Epidermal melanocyte (primary cell): Measurements from ENCODE around the gene GNG8.
"Not testable (repeated sequence)": the region's sequence is repeated elsewhere in the genome, so short reads cannot be mapped to it uniquely, and the experiment has no call there.

Experiments
- DNase-seq: peaks from one replicate; pipeline ENCODE4 v3.0.0; 2011; ENCODE audit warnings: low spot score; ENCODE audit not compliant: insufficient read length

Gene GNG8

DNA sequence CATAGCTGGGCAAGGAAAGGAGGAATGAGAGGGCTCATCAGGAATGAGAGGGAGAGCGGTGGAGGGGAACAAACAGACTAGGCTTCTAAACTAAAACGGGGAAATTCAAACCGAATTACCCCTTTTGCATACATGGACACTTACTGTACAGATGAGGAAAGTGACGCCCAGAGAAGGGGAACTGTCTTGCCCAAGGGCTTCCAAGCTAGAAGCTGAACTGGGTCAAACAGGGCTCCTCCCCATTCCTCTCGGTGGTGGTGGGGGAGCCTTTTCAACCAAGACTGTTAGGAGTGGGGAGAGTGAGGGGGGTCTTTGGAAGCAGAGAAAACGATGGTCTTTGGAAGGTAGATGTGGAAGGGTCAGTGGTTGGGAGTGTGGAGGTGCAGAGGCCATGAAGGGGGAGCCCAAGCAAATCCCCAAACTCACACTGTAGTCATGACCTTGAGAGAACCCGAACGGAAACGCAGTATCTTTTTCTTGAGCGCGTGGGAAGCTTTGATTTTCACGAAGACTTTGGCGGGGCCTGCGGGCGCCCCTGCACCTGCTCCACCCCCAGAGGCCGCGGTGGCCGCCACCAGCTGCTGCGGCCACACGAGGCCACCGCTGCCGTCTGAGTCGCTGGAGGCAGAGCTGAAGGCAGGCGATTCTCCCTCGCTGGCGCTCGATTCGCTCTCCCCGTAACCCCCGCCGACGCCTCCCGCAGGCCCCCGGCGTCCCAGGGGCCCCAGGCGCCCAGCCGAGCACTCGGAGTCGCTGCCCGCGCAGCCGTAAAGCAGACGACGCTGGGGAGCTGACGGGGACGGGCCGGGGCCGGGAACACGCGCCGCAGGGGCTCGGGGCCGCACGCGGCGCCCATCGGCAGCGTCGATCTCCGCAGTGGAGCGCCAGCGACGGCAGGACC lies 12.3 kb upstream of the GNG8 start:
- DNase-seq, result peak; percentile 19

DNA sequence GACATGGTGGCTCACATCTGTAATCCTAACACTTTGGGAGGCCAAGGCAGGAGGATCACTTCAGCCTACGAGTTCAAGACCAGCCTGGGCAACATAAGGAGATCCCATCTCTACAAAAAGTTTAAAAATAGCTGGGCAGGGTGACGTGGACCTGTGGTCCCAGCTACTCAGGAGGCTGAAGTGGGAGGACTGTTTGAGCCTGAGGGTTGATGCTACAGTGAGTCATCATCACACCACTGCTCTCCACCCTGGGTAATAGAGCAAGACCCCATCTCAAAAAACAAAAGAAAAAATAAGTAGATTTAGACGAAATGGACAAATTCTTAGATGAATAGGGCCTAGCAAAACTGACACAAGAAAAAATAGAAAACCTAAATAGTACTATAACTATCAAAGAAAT lies 10.4 kb upstream of the GNG8 start:
- no peak for DNase-seq

- no peak for DNase-seq
These were observed 8.7 kb upstream of the GNG8 start for GRCh38 chr19:46644720-46645119.

GRCh38 chr19:46640656-46641055 lies 4.7 kb upstream of the GNG8 start:
- no peak for DNase-seq

DNA sequence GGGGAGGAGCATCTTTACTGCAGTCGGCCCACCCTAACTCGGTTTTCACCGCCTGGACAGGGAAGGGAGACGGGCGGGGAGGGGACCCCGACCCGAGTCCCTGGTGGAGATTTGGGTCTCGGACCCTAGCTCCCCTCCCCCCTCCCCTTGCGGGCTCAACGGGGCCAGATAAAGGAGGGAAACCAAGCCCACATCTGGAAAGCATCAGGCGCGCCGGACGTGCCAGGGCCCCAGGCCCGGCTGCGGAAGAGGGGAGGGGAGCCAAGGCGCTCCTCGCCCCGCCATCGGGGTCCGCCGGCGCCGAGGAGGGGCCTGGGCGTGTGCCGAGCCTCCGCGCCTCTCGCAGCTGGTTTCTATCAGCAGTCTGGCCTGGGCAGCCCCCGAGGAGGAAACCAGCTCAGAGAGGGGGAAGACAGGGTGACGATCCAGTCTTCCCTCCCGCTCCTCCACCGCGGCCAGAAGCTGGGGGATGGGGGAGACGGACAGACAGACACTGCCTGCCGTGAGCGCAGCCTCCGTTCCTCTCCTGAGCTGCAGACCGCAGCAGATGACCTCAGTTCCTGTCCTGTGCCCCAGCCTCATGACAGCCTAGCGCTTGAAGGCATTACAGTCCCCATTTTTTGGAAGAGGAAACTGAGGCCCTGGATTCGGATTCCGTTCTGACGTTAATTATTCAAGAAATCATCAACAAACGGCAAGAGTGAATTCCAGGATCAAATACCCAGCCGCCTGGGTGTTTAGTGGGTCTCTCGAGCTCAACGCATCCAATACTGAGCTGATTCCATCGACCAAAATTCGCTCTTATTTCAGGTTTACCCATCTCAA lies 3.6 kb upstream of the GNG8 start:
- DNase-seq, result peak; percentile 72

- no peak for DNase-seq
These were observed 1.2 kb upstream of the GNG8 start for GRCh38 chr19:46637224-46637623.

DNA sequence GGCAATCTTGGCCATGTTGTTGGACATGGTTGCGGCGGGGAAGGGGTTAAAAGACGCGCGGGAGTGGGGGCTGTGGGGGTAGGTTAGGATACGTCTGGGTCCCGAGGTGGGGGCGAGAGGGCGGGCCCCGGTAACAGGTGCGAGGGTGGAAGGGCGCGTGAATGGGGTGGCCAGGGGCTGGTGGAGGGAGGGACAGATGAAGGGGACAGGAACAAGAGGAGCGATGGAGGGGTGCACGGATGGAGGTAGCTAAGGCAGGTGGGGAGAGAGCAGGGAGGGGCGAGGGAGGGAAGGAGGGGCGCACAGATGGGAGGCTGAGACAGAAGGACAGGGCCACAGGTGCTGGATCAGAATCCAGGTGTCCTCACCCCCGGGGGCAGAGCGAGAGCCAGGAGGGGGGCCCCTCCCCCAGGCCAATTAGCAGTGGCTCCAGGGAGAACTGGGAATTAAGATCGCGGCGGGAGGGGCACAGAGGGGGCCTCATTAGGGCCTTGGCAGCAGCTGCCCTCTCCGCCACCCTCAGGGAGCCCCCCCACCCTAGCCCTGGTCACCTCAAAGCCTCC lies 1.3 kb downstream of the GNG8 start:
- no peak for DNase-seq

GRCh38 chr19:46634045-46634655 lies 1.9 kb downstream of the GNG8 start:
- DNase-seq, result peak; percentile 79

DNA sequence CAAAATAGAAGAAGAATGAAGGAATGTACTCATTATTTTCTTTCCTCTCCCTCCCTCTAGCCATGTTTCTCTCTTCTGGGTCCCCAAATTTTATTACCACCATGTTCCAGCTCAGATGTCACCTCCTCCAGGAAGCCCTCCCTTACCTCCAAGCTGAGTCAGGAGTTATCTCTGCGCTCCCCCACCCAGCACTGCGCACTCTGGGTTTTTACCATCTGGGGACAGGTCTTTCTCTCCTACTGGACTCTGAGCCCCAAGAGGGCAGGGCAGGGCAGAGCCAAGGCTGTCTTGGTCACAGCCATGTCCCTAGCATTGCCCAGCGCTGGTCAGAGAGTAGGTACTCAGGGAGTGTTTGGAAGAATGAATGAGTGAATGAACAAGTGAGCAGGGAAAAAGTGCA lies 2.9 kb downstream of the GNG8 start:
- no peak for DNase-seq

DNA sequence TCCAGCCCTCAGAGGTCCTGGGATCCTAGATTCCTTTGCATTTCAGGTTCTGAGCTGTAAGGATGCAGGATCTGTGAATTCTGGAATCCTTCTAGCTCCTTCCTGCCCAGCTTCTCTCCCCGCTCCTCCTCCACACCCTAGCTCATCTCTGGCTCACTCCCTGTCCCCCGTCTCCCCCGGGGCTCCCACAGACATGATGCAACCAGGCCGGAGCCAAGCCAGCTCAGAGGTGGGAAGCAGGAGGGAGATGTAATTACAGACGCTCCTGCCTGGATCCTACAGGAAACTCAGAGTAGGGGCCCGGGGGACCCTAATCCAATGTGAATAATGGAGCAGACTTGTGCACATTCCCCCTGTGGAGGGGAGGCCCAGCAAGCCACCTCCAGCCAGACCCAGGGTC lies 4.5 kb downstream of the GNG8 start:
- no peak for DNase-seq

GRCh38 chr19:46630586-46631205 lies 5.3 kb downstream of the GNG8 start:
- DNase-seq, result no peak

DNA sequence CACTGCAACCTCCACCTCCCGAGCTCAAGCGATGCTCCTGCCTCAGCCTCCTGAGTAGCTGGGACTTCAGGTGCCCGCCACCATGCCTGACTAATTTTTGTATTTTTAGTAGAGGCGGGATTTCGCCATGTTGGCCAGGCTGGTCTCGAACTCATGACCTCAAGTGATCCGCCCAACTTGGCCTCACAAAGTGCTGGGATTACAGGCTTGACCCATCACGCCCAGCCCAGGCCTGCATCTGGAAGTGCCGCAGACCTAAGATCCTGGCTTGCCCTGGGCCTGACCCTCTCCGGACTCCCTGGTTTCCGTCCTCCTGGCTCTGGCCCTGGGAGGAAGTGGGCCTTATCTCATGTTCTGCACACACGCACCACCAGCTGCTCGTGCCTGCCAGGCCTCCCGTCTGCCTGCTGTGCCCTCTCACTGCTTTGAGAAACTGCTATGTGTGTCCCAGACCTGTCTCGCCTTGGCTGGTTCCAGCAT lies 6.4 kb downstream of the GNG8 start:
- DNase-seq, result no peak

DNA sequence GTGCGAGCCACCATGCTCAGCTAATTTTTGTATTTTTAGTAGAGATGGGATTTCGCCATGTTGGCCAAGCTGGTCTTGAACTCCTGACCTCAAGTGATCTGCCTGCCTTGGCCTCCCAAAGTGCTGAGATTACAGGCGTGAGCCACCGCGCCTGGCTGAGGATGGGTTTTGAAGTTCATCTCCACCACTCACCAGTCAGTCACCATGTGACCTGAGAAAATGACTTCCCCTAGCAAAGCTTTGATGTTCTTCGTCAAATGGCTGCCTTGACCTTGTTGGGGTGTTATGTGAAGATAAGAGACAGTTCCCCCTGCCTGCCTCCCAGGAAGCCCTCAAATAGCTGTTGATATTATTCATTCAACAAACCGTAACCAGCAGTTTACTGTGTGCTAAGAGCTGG lies 7.0 kb downstream of the GNG8 start:
- DNase-seq, result not testable (repeated sequence)

GRCh38 chr19:46626446-46626845 lies 9.6 kb downstream of the GNG8 start:
- no peak for DNase-seq

GRCh38 chr19:46625731-46626130 lies 10.3 kb downstream of the GNG8 start:
- no peak for DNase-seq

DNA sequence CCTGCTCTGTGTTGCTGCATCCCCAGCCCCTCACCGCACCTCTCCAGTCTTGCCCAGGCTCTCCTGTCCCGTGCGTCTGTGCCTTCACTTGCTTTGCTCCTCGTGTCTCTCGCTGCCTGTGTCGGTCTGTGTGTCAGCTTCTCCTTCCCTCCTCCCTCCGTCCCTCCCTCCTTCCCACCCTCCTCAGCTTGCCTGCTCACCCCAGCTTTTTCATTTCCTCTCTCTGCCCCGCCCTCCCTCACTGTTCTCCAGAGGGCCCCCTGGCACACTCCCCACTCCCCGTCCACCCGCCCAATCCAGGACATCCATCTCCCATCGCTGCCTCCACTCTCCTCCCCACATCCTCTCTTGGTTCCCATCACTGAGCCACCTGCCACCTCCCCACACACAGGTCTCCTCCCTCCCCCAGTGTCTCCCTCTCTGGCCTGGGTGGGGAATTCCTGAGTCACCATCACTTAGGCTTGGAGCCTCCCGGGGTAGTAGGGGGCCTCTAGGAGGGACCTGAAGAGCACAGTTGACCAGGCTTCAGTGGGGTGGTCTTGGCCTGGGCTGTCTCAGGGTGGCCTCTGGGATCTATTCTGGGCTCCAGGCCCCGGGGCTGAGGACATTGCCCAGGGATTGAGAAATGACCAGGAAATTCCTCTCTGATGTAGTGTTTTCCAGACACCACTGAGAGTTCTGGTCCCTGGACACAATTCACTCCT lies 10.9 kb downstream of the GNG8 start, which contains the start of gene PTGIR:
Gene PTGIR, minus strand, starts transcription at position 132 of the 704 bp plus-strand sequence. CDS start 864 bp downstream, outside the sequence.
- no peak for DNase-seq

- DNase-seq, result no peak
These were observed 12.0 kb downstream of the GNG8 start for GRCh38 chr19:46623915-46624502.

GRCh38 chr19:46622118-46622446 lies 13.9 kb downstream of the GNG8 start:
- no peak for DNase-seq

GRCh38 chr19:46621191-46622117 lies 14.5 kb downstream of the GNG8 start:
- no peak for DNase-seq
